ENCODE results near the gene SPRY2.

- no peak for TF ChIP-seq CTCF (IDR thresholded peaks at IDR 0.05)
- no peak for TF ChIP-seq POLR2A (IDR thresholded peaks at IDR 0.05)
These were observed 1.4 kb downstream of the SPRY2 start for GRCh38 chr13:80339563-80339911.
